H1 (cell line): ENCODE measurements around the gene GPRIN3. TPM values are rescaled to one million over a fixed set of nuclear protein-coding genes. Genes with fewer than 3 reads are reported as not detected.

Source experiments
- GABPA ChIP-seq: IDR thresholded peaks from 2 replicates; pipeline ENCODE4 v1.6.1; 2011; ENCODE audit warnings: mild to moderate bottlenecking, low read length, moderate library complexity, borderline replicate concordance; ENCODE audit not compliant: insufficient read depth
- MAFK ChIP-seq: IDR thresholded peaks from 2 replicates; pipeline ENCODE4 v1.6.1; 2012; ENCODE audit warnings: low read depth, mild to moderate bottlenecking, improper control_type of control experiment, low read length
- SAP30 ChIP-seq: fragments of 300-600 bp; sonication (generic); IDR thresholded peaks from 2 replicates; pipeline ENCODE4 v1.7.1; 2012; ENCODE audit warnings: low read length, moderate library complexity, mild to moderate bottlenecking, inconsistent platforms; ENCODE audit not compliant: insufficient read depth, insufficient replicate concordance
- polyA plus RNA-seq, 7 experiments: library from polyadenylated mRNA; depleted of rRNA in 3 of 7; stranded (reverse) in 5 of 7; unstranded in 2 of 7; fragments of >200 nt in 5 of 7; fragments of 200-250 nt in 2 of 7; gene quantifications; 1 replicate in 5 of 7; 2 replicates in 1 of 7; 4 replicates in 1 of 7; pipeline versions ENCODE4 v1.2.1 to v1.2.3, GENCODE V29; 2011 to 2013; ENCODE audit warnings: missing spikeins in 2 of 7, mixed read lengths in 2 of 7
- total RNA-seq: library from RNA; stranded (reverse); fragmentation: NEBNext Ultra II Directional; extraction: Animal tissue kit (Norgen Biotek cat#: 25700); gene quantifications from 2 replicates; pipeline ENCODE4 v1.2.1, GENCODE V29; 2021

GPRIN3 gene
- total and polyA plus RNA-seq, 2 of the 8 experiments (the other 6 are each of a cell fraction or from before 2014, with no cell fraction given) = 0.17 to 1.4 TPM

- TF ChIP-seq GABPA (no peak), SAP30 (no peak), MAFK (no peak)
Observed at GRCh38 chr4:89316211-89316610, 8.6 kb upstream of the GPRIN3 start (continued).
